GM21529 (cell line): ENCODE measurements around the gene SDHC.
"Not testable (repeated sequence)": the region's sequence is repeated elsewhere in the genome, so short reads cannot be mapped to it uniquely, and the experiment has no call there.

Experiments
- ATAC-seq: cut with Tn5 transposase; IDR thresholded peaks from one replicate; pipeline ENCODE4 v1.9.1; 2021; ENCODE audit not compliant: unreplicated experiment

The SDHC gene

DNA sequence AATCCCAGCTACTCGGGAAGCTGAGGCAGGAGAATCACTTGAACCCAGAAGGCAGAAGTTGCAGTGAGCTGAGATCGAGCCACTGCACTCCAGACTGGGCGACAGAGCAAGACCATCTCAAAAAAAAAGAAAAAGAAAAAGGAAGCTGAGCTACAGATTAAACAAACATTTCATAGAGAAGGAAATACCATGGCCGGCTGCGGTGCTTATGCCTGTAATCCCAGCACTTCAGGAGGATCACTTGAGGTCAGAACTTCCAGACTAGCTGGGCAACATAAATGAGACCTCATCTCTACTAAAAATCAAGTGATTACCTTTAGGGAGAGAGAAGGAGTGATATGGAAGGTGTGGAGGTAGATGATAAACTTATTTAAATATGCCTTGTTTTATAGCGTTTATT is 67.5 kb downstream of the SDHC start:
- no peak for ATAC-seq

GRCh38 chr1:161382214-161383019 is 68.2 kb downstream of the SDHC start:
- no peak for ATAC-seq

DNA sequence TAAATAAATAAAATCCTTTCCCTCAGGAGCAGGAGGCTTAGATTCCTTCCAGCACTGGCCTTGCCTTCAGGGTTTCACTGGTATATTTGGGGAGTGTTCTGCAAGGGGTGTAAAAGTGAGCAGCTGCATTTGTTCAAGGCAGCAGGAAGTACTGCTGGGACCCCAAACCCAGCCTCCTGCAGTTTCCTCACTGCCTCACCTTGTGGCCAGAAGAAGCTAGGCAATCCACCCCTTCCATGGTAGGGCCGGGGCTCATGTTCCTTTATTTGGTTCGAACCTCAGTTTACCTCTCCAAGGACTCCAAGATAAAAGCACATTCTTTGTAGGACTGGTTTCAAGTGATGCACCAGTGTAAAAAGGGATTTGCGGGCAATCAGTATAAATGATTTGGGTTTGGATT is 74.5 kb downstream of the SDHC start:
- no peak for ATAC-seq

- not testable (repeated sequence) for ATAC-seq
These were observed 75.0 kb downstream of the SDHC start for GRCh38 chr1:161389158-161389557.

- ATAC-seq = peak; percentile 83
These were observed 75.7 kb downstream of the SDHC start for GRCh38 chr1:161389691-161390558.

DNA sequence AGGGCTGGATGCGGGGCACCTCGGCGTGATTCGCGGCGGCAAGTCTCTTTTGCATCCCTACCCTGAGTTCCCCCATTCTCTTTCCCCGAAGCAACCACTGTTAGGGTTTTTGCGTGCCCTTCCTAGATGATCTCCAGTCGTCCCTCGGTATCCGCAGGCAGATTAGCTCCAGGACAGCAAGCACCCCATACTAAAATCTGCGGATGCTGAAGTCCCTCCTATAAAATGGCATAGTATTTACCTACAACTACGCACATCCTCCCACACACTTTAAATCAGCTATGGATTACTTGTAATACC is 76.3 kb downstream of the SDHC start:
- no peak for ATAC-seq

GRCh38 chr1:161391136-161391535 is 77.0 kb downstream of the SDHC start:
- ATAC-seq = not testable (repeated sequence)

DNA sequence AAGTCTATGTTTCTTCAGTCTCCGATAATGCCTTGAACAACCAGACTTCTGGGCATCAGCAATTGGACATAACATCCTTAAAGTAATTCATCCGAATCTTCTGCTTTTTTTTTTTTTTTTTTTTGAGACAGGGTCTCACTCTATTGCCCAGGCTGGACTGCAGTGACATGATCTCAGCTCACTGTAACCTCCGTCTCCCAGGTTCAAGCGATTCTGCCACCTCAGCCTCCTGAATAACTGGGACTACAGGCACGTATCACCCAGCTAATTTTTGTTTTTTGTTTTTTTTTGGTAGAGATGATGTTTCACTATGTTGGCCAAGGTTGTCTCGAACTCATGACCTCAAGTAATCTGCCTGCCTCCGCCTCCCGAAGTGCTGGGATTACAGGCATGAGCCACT is 77.4 kb downstream of the SDHC start:
- ATAC-seq = no peak

DNA sequence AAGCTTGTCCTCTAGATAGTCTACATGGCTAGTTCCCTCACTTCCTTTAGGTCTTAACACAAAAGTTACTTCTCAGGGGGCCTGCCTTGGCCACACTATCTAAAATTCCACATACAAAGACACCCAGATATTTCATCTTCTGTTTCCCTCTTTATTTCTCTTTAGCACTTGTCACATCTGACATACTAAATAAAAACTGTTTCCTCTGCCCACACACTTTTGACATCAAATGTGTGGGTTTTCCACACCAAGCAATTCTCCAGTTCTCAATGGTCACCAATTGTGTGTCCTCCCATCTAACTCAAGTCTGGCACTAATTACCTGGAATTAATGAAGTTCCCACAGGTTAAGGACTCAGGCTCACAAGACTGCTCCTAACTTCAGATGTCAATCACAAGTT is 79.0 kb downstream of the SDHC start:
- ATAC-seq = no peak

DNA sequence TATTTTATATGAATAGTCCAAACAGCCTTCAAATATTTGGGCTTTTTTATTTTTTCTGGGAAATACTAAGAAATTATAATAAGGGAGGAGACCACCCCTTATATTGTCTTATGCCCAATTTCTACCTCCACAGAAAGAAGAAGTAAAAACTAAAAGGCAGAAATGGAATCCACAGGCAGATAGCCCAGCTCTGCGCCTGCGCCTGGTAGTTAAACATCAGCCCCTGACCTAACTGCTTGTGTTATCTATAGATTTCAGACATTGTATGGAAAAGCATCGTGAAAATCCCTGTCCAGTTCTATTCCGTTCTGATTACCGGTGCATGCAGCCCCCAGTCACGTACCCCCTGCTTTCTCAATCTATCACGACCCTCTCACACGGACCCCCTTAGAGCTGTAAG is 82.9 kb downstream of the SDHC start:
- not testable (repeated sequence) for ATAC-seq

DNA sequence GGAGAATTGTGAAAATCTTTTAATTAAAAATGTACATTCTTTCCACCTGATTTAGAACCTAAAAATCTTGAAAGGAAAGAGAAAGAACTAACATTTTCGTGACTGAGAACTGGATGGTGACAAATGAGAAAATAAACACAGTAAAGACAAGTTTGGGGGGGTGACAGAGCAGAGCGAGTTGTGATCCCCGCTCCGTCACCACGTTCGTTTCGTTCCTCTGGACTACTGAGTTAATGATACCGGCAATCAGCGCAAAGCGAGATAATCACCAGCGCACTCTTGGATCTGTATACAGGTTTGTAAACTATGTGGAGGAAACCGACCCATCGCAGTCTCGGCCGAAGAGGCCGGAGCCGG is 84.7 kb downstream of the SDHC start:
- no peak for ATAC-seq

GRCh38 chr1:161399257-161399998 is 85.2 kb downstream of the SDHC start:
- peak; percentile 83 for ATAC-seq

DNA sequence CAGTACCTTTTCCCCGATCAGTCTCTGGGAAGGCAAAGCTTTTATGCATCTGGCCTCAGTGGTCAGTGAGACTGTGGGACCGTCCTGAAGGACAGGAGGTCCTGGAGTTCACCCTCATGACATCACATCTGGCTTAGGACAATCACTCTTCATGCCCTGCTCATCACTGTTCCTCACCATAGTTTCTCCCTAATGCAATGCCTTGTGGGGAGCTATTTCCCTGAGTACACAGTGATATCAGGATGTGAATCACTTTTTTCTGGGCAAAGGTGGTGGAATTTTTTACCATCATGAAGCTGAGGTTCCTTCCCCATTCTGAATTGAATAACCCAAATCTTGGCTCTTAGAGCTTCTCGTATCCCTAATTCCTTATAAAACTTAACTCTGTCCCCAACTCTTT is 88.3 kb downstream of the SDHC start:
- ATAC-seq = no peak

DNA sequence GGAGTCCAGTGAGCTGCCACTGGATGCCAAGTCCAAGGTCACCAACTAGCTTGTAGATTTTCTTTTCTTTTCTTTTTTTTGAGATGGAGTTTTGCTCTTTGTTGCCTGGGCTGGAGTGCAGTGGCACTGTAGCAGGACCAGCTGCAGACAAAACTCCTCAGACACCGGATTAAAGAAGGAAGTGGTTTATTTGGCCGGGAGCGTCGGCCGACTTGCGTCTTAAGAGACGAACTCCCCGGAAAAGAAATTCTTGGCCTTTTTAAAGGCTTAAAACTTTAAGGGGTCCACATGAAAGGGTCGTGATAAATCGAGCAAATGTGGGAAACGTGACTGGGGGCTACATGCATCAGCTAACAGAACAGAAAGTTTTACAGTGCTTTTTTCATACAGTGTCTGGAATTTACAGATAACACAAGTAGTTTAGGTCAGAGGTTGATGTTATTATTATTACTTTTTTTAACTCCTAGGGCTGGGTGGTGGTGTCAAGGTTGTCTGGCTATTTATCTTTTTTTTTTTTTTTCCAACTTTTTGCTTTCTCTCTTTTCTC is 89.9 kb downstream of the SDHC start:
- no peak for ATAC-seq

- ATAC-seq = not testable (repeated sequence)
These were observed 92.4 kb downstream of the SDHC start for GRCh38 chr1:161406551-161406950.

GRCh38 chr1:161407451-161407985 is 93.3 kb downstream of the SDHC start:
- no peak for ATAC-seq

- ATAC-seq = no peak
These were observed 94.4 kb downstream of the SDHC start for GRCh38 chr1:161408429-161409052.

DNA sequence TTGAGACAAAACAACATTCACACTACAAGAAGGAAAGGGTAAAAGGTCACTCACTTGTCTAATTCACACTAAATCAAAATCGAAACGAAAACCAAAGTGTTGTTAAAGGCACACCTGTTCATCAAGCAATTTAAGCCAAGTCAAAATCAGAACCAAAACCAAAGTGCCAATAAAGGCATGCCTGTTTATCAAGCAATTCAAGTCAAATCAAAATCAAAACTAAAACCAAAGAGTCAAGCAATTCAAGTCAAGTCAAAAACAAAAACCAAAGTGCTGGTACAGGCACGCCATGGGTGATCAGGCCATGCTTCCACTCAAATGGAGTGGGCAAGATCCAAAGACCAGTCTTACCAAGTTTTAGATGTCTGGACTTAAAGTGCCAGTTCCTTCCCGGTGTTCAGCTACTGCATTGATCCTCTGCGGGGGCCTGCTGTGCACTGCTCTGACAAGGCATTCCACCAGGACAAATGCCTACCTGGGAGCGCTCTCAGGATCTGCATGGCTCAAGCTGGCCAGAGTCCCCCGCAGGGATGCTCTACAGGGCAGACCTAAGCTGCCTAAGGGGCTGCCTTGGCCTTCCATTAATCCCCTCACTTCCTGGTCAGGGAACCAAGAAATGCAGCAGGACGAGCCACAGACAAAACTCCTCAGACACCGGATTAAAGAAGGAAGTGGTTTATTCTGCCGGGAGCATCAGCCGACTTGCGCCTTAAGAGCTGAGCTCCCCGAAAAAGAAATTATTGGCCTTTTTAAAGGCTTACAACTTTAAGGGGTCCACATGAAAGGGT is 95.9 kb downstream of the SDHC start:
- not testable (repeated sequence) for ATAC-seq

GRCh38 chr1:161410636-161410970 is 96.4 kb downstream of the SDHC start:
- ATAC-seq = not testable (repeated sequence)
